ENCODE data around the gene PAPPA2.

- TF ChIP-seq EZH2 (IDR thresholded peaks at IDR 0.05; ENCODE audit: low read depth) = no peak
- no peak for TF ChIP-seq CTCF (conservative IDR thresholded peaks at IDR 0.05)
Measured at GRCh38 chr1:176604461-176604860, 141.5 kb downstream of the PAPPA2 start.

Data from PC-9 (cell line).